Right ventricle myocardium inferior (tissue), 1 donor: ENCODE data around the gene PRKAR2A. TPM values are rescaled to one million over a fixed set of nuclear protein-coding genes. Genes with fewer than 3 reads are reported as not detected.
"Not testable (repeated sequence)": the region's sequence is repeated elsewhere in the genome, so short reads cannot be mapped to it uniquely, and the experiment has no call there.

ENCODE experiments used
- ATAC-seq: fragments of 200-7000 bp; cut with Tn5 transposase; one replicate; pipeline ENCODE4 v1.9.1; 2020; ENCODE audit warnings: mild to moderate bottlenecking, moderate library complexity
- DNase-seq: peaks from one replicate; pipeline ENCODE4 v3.0.0; 2021; ENCODE audit errors: missing footprints
- intact Hi-C: fragments of 100-400 bp; cut with DNase I; formaldehyde crosslinking; loops from one replicate; pipeline ENCODE4 v1.11.0; 2022
- total RNA-seq: library from RNA; stranded (reverse); fragmentation: NEBNext Ultra II Directional; extraction: Animal tissue kit (Norgen Biotek cat#: 25700); gene quantifications from one replicate; pipeline ENCODE4 v1.2.1, GENCODE V29; 2021
- donor health status: DM: no; HTN: yes; CAD: no; lungs with severe emphysema.

The PRKAR2A gene
- total RNA-seq, 1 donor from 2014 or later: 57.9 TPM

DNA sequence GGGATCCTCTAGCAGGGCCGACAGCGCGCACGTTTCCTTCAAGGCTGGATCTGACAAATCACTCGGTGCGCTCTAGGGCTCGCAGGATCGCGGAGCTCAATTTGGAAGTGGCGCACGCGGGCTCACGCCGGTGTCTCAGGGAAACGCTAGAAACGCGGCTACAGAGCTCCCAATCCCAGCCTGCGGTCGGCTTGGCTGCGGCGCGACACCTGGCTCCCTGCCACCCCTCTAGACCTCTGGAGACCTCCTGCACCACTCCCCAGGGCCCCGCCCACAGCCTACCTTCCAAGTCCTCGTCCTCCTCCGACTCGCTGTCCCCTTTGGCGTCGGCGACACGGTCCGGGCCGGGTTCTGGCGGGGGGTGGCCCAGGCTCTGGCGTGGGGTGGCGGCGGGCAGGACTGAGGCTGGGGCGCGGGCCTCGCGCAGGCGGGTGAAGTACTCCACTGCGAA, 596 bp downstream of the PRKAR2A start:
- ATAC-seq: peak; percentile 85
- peak; percentile 91 for DNase-seq
- intact Hi-C loops: no loop called here

DNA sequence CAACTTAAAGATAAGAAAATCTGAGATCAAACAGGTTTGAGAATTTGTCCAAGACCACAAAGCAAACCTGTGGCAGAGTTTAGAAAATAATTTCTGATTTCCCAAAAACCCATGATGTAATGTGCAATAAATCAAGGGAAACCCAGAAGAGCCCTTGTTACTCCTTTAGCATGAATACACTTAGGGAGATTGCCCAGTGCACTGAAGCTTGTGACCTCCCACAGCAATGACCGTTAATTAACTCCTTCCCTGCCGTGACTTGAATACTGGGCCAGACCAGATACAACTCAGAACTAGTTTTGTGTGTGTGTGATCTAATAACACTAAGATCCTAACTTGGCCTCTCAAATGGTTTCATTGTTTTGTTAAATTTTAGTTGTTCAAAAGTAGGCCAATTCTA, 2.5 kb downstream of the PRKAR2A start:
- intact Hi-C loops: no loop called here
- DNase-seq (no peak), ATAC-seq (no peak)

DNA sequence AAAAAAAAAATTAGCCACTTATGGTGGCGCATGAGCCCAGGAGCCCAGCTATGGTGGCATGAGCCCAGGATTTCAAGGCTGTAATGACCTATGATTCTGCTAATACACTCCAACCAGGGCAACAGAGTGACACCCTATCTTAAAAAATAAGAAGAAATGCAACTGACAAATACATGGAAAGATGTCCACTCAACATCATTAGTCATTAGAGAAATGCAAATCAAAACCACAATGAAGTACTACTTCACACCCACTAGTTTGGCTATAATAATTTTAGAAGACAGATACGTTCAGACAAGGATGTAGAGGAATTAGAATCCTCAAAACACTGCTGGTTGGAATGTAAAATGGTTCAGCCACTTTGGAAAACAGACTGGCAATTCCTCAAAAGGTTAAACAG, 10.5 kb downstream of the PRKAR2A start:
- no peak for DNase-seq
- no peak for ATAC-seq
- intact Hi-C loops: no loop called here

DNA sequence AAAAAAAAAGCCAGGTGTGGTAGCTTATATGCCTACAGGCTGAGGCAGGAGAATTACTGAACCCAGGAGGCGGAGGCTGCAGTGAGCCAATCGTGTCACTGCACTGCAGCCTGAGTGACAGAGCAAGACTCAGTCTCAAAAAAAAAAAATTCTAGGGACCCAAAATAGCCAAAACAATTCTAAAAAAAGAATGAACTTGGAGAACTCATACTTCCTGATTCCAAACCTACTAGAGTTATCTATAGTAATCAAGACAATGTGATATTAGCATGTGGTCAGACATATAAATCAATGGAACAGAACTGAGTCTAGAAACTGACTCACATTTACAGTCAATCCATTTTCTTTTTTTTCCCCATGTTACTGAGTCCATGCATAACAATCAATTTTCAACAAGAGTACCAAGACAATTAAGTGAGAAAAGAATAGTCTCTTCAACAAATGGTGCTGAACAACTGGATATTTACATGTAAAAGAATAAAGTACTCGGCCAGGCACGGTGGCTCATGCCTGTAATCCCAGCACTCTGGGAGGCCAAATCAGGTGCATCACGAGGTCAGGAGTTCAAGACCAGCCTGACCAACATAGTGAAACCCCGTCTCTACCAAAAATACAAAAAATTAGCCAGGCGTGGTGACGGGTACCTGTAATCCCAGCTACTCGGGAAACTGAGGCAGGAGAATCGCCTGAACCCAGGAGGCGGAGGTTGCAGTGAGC, 11.9 kb downstream of the PRKAR2A start:
- intact Hi-C loops: no loop called here

DNA sequence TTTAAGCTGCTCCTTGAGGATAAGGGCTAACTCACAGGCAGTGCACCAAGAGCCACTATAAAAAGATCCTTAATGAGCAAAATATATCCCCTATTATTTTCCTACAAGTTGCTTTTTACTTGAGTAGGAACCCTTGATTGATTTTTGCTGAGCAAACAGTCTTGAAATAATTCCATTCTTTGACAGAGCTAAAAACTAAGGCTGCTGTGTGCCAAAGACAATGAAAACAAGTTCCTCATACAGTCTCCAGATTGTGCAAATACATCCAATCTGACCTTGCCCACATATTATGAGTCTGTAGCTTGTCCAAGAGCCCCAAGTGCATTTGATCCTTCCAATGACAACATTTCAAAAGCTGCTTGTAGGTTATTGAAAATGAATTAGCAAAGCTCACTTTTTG, 15.0 kb downstream of the PRKAR2A start:
- ATAC-seq: no peak
- no peak for DNase-seq
- intact Hi-C loops: no loop called here

More for the DNA sequence above, 11.9 kb downstream of the PRKAR2A start:
- no peak for DNase-seq
- ATAC-seq: no peak

DNA sequence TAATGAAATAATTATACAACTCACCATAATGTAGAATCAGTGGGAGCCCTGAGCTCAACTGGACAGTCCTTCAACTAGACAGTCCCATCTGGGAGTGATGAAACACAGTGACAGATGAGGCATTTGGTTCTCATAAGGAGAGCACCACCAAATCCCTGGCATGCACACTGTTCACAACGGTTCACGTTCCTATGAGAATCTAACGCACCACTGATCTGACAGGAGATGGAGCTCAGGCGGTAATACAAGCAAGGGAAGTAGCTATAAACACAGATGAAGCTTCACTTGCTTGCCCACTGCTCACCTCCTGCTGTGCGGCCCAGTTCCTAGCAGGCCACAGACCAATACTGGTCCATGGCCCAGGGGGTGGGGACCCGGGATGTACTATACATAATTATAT, 17.0 kb downstream of the PRKAR2A start:
- ATAC-seq: no peak
- intact Hi-C loops: no loop called here

DNA sequence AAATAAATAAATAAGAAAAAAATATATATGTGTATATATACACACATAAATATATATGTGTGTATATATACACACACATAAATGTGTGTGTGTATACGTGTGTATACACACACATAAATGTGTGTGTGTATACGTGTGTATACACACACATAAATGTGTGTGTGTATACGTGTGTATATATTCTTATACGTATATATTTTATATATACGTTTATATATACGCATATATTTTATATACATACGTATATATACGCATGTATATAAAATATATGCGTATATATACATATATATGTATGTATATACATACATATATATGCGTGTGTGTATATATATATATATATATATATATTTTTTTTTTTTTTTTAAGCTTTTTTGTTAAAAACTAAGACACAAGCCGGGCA, 18.1 kb downstream of the PRKAR2A start:
- intact Hi-C loops, DNase-seq, ATAC-seq: not testable (repeated sequence)

More for the DNA sequence above, 17.0 kb downstream of the PRKAR2A start:
- no peak for DNase-seq

DNA sequence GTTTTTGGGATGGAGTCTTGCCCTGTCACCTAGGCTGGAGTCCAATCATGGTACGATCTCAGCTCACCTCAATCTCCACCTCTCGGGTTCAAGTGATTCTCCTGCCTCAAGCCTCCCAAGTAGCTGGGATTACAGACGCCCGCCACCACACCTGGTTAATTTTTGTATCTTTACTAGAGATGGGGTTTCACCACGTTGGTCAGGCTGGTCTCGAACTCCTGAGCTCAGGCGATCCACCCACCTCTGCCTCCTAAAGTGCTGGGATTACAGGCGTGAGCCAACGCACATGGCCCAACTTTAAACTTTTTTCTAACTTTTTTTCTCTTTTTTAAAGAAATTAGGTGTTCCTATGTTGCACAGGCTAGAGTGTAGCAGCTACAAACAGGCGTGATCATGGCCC, 19.8 kb downstream of the PRKAR2A start:
- DNase-seq, intact Hi-C loops, ATAC-seq: not testable (repeated sequence)

DNA sequence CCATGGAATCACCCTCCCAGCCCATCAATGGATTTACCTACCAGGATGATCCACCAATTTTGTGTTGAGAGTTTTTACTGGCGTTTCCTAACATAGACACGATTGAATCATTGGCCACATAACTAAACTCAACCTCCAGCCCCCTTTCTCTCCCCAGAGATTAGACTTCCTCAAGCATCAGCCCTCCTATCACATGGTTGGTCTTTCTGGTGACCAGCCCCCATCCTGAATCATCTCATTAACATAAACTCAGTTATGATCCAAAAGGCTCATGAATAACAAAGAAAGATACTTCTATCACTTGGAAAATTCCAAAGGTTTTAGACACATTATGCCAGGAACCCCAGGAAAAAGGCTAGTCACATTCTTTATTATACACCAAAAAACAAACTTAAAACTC, 21.2 kb downstream of the PRKAR2A start:
- ATAC-seq (no peak), DNase-seq (no peak)
- intact Hi-C loops: no loop called here

DNA sequence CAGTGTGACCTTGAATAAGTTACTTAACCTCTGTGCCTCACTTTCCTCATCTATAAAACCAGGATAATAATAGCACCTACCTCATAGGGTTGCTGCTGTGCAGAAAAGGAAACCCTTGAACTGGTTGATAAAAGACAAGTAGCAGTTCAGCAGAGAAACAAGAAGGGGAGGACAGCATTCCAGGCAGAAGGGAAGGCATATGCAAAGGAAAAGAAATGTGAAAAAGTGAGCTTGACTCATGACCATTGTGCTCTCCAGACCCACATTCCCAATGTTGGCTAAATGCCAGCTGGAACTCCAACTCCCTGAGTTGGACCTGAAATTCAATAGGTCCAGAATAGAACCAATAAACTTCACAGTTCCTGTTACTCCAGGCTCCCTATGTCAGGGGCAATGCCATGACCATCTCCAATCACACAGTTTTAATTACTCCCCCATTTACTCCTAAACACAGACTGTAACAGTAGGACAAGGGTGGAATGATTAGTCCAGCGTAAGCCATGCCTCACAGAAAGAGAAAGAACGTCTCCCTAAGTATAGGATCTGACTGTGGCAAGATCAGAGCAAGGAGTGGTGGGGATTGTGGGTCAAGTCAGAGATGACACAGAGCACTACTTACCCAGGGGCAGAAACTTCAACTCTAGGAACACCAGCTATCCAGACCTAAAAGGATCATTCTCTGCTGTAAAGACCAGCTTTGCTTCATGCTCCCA, 26.9 kb downstream of the PRKAR2A start:
- intact Hi-C loops: no loop called here
- no peak for DNase-seq
- ATAC-seq: peak; percentile 59

DNA sequence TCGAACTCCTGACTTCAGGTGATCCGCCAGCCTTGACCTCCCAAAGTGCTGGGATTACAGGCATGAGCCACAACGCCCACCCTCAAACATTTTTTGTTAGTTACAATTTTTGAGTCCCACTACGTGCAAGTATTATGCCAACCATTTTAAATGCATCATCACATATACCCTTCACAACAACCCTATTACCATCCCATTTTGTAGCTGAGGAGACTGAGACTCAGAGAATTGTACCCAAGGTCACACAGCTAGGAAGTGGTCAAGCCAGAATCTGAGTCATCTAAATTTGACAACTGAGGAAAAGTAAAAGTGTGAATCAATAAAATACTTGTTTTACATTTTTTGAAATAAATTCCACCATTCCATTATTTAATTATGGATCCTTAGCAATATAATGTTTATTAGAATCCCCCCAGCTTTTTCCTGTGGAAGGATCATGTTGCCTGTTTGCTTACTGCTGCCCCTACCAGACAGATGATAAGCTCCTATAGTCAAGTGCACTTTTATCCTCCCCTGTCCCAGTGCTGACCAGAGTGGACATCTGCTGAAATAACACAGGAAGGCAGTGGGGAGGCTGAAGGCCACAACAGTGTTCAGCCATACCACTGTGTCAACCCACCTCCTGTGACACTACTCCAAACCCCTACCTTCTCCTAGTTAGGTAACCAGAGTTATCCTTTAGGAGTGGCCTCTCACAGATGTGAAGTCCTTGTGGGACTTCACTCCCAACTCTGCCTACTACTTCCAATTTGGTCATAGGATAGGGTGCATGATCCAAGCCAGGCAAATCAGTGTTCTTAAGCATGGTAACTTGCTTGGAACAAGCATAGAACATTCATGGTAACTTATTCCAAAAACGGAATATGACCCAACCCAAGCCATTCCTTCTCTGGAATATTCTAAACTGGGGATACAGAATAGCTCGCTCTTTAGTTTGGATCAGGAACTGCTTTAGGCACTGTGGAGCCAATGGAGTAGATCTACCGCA, 28.1 kb downstream of the PRKAR2A start:
- intact Hi-C loops: no loop called here
- ATAC-seq (no peak), DNase-seq (no peak)

DNA sequence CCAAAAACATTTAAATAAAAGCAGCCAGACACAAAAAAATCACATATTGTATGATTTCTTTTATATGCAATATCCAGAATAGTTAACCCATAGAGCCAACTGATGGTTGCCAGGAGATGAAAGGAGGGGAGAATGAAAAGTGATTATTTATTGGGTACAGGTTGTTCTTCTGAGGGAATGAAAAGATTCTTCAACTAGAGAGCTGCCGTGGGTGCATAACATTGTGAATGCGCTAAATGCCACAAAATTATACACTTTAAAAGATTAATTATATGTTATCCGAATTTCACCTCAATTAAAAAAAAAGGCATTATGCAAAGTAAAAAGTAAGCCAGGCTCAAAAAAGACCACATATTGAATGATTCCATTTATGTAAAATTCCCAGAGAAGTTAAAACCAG, 36.1 kb downstream of the PRKAR2A start:
- DNase-seq (no peak), ATAC-seq (no peak)
- intact Hi-C loops: no loop called here

DNA sequence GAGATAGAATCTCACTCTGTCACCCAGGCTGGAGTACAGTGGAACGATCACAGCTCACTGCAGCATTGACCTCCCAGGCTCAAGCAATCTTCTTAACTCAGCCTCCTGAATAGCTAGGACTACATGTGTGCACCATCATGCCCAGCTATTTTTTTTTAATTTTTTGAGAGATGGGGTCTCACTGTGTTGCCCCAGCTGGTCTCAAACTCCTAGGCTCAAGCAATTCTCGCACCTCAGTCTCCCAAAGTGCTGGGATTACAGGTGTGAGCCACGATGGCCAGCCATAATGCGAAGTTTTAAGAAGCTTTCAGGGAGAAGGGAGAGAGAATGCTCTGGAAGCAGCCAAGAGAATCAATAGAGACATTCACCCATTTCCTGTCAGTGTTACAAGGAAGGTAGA, 42.7 kb downstream of the PRKAR2A start:
- DNase-seq (no peak), ATAC-seq (no peak)
- intact Hi-C loops: no loop called here

DNA sequence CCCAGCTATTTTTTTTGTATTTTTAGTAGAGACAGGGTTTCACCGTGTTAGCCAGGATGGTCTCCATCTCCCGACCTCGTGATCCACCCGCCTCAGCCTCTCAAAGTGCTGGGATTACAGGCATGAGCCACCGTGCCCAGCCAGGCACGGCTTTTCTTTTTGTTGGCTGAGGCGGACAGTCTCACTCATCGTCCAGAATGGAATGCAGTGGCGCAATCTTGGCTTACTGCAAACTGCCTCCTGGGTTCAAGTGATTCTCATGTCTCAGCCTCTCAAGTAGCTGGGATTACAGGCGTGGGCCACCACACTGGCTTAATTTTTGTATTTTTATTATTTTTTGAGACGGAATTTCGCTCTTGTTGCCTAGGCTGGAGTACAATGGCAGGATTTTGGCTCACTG, 46.8 kb downstream of the PRKAR2A start:
- ATAC-seq, DNase-seq, intact Hi-C loops: not testable (repeated sequence)

DNA sequence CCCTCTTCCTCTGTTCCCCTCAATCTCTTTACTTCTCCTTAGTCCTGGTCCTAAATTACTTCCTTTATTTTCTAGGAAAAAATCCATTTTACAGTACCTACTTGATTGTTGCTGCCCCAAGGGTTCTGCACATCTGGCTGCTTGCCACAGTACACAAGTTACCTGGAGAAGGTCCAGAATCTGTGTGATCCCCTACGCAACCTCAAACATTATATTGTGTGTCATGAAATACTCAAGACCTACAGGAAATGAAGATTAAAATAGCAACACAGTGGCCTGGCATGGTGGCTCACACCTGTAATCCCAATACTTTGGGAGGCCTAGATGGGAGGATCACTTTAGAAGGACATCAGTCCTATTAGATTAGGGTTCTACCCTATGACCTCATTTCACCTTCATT, 48.7 kb downstream of the PRKAR2A start:
- no peak for ATAC-seq
- no peak for DNase-seq
- intact Hi-C loops: no loop called here

DNA sequence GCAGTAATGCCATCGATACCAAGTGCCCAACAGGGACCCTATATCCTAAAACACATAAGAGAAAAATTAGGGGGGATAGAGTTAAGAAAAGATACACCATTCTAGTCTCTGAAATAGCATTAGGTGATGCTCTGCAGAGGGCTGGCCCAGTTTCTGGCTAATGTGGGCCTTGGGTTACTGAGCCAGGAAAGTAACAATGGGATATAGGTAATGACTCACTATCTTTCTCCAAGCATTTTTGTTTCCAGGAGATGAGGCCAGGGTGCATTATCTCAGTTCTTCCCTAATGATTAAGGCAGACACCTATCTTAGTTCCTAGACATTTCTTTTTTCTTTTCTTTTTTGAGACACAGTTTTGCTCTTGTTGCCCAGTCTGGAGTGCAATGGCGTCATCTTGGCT, 50.0 kb downstream of the PRKAR2A start:
- DNase-seq (no peak), ATAC-seq (no peak)
- intact Hi-C loops: no loop called here

DNA sequence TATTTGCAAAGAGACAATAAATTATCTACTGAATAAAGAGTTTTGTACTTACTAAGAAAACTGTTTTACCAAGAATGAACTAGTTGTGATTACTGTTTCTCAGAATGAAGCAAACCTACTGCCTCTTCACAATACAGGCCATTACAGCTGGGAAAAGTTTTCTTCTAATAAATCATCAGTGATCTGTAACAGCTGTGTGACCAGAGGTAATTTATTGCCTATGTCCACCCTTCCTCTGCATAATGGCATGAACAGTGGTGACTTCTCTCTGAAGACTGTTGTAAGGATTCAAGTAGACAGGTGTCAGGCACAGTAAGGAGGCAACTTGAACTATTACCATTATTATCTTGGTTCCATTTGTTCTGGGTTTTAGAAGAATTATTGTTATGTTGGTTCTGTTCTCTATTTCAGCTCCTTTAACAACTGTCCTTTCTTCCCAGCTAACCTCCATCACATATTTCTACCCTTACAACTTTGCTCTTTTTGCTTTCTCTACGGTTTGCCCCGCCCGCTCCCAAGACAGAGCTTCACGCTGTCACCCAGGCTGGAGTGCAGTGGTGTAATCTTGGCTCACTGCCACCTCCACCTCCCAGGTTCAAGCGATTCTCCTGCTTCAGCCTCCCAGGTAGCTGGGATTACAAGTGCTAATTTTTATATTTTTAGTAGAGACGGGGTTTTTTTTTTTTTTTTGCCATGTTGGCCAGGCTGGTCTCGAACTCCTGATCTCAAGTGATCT, 51.5 kb downstream of the PRKAR2A start:
- intact Hi-C loops: loop anchor here (1.0 kb wide), 1 partner anchor 17 kb away; no protein-coding TSS in a partner anchor
- no peak for ATAC-seq

DNA sequence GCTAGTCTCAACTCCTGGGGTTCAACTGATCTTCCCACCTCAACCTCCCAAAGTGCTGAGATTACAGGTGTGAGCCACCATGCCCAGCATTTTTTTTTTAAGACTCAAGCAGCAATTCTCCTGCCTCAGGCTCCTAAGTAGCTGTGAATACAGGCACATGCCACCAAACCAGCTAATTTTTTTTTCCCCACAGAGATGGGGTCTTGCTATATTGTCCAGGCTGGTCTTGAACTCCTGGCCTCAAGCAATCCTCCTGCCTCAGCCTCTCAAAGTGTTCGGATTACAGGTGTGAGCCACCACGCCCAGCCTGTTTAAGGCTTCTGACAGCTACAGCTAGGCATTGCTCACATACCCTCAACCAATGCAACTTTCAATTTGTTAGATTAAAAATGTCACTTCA, 54.2 kb downstream of the PRKAR2A start:
- intact Hi-C loops, ATAC-seq, DNase-seq: not testable (repeated sequence)

More for the DNA sequence above, 51.5 kb downstream of the PRKAR2A start:
- DNase-seq: no peak
